ENCODE measurements around the gene PIGA. TPM values are rescaled to one million over a fixed set of nuclear protein-coding genes. Genes with fewer than 3 reads are reported as not detected.

PIGA gene
- total RNA-seq, 1 donor from 2014 or later, result 45.0 TPM

DNA sequence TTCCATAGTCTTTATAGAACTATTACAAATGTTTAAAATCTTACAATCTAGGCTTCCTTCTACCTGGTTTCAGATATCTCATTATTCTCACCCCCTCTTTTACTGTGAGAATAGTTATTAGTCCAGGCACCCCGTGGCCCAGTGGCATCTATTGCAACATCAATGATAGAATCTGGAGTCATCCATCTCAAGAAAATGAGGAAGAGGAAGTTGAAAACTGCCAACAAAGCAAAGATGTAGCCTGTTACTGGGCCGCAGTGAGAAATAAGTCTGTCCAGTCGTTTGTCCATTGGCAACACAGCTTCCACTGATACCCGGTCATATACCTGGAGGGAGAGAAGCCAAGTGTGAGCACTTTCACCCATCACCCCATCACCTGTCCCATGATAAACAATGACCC, 13.9 kb downstream of the PIGA start:
- DNase-seq (ENCODE audit: low read depth) (no peak), FAIRE-seq (no peak)
- H3K36me3 ChIP-seq (ENCODE audit: control insufficient read depth, insufficient read depth, low read length), result peaks cover 3% of the 10 kb centered on the region
- H3K4me3 ChIP-seq (ENCODE audit: low read depth, low read length), result no peak overlapping the region
- TF ChIP-seq, protein P1, sequence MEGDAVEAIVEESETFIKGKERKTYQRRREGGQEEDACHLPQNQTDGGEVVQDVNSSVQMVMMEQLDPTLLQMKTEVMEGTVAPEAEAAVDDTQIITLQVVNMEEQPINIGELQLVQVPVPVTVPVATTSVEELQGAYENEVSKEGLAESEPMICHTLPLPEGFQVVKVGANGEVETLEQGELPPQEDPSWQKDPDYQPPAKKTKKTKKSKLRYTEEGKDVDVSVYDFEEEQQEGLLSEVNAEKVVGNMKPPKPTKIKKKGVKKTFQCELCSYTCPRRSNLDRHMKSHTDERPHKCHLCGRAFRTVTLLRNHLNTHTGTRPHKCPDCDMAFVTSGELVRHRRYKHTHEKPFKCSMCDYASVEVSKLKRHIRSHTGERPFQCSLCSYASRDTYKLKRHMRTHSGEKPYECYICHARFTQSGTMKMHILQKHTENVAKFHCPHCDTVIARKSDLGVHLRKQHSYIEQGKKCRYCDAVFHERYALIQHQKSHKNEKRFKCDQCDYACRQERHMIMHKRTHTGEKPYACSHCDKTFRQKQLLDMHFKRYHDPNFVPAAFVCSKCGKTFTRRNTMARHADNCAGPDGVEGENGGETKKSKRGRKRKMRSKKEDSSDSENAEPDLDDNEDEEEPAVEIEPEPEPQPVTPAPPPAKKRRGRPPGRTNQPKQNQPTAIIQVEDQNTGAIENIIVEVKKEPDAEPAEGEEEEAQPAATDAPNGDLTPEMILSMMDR (IDR thresholded peaks at IDR 0.05; ENCODE audit: insufficient read depth, low read length, severe bottlenecking), result no peak
- H3K27me3 ChIP-seq (ENCODE audit: control insufficient read depth, insufficient read depth, low read length), result no peaks in the 10 kb centered on the region

DNA sequence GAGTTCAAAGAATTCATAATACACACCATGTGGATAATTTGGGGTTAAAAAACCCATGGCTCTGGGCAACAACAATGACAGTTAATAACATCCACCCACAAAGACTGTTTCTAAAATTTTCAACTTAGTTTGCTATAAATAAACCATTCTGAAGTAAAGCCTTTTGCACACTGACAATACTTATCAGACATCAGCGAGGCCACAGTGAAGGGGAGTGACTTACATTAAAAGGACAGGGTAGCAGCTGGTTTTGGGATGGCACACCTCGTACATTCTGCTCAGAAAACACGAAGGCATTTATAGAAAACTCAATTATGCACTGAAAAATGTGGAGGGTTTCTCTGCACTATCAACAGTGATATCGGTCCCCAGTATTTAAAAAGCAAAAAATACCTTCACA, 15.0 kb downstream of the PIGA start:
- no peak overlapping the region for H3K4me3 ChIP-seq (ENCODE audit: low read depth, low read length)
- TF ChIP-seq, protein P1 (IDR thresholded peaks at IDR 0.05; ENCODE audit: insufficient read depth, low read length, severe bottlenecking), result no peak
- FAIRE-seq (no peak), DNase-seq (ENCODE audit: low read depth) (no peak)
- H3K36me3 ChIP-seq (ENCODE audit: control insufficient read depth, insufficient read depth, low read length), result peaks cover 3% of the 10 kb centered on the region
- H3K27me3 ChIP-seq (ENCODE audit: control insufficient read depth, insufficient read depth, low read length), result no peaks in the 10 kb centered on the region

DNA sequence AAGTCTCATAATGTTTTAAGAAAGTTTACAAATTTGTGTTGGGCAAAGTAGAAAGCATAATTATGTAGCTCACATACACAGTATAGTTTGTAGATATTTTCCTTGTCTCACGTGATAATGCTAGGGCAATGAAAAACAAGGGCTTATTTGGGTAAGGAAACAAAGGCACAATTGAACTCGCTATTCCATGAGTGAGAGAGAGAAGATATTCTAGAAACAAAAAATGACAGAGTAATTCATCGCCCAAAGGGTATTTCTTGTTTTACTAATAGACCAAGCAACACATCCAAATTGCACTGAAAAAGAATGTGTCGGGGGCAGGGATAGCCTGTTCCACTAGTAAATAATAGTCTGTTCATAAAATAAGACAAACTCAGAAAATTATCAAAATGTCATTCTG, 16.2 kb downstream of the PIGA start:
- DNase-seq (ENCODE audit: low read depth) (no peak), FAIRE-seq (no peak)
- no peaks in the 10 kb centered on the region for H3K27me3 ChIP-seq (ENCODE audit: control insufficient read depth, insufficient read depth, low read length)
- no peak overlapping the region for H3K4me3 ChIP-seq (ENCODE audit: low read depth, low read length)
- H3K36me3 ChIP-seq (ENCODE audit: control insufficient read depth, insufficient read depth, low read length), result no peaks in the 10 kb centered on the region
- TF ChIP-seq, protein P1 (IDR thresholded peaks at IDR 0.05; ENCODE audit: insufficient read depth, low read length, severe bottlenecking), result no peak

DNA sequence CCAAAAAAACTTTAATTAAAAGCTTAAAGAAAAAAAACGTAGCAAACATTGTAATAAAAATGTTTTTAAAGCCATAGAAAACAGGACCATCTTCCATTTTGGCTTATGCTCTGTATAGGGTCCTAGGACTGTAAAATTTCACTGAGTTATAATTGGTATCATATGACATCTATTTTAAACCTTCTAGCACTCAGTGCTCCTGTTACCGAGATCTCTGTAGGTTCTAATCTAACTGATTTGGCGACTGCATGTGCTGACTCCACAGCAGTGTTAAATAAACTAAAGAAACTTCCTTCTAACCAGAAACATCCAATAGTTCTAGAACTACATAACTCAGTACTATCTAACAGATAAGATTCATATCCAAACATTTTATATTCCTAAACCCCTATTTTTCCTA, 19.8 kb downstream of the PIGA start, which contains the start of gene ASB11:
TSS of gene ASB11 (minus strand) at position 132 of the 400 bp plus-strand sequence. CDS start at position 97, 35 bp downstream.
- Histone ChIP-seq H3K36me3 (ENCODE audit: control insufficient read depth, insufficient read depth, low read length) (no peaks in the 10 kb centered on the region), H3K27me3 (ENCODE audit: control insufficient read depth, insufficient read depth, low read length) (no peaks in the 10 kb centered on the region), H3K4me3 (ENCODE audit: low read depth, low read length) (no peak within 1 kb of the TSS)
- TF ChIP-seq, protein P1 (IDR thresholded peaks at IDR 0.05; ENCODE audit: insufficient read depth, low read length, severe bottlenecking), result no peak
- DNase-seq (ENCODE audit: low read depth), result no peak
- FAIRE-seq, result no peak

DNA sequence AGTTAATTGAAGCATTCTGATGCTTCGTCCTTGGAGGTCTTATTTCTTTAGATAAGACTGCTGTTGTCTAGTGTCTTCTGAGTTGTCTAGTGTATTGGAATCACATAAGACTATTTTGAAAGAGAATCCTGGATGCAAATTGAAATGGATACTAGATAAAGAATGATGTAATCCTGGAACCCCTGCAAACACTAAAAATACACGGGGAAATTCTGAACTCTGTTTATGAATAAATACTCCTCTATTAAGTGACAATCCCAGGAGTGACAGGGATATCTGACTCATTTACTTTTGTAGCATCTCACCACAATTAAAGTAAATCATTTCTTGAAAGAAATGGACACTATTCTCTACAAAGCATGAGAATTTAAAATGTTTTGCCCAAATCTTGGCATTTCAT, 20.9 kb downstream of the PIGA start:
- Histone ChIP-seq H3K36me3 (ENCODE audit: control insufficient read depth, insufficient read depth, low read length) (no peaks in the 10 kb centered on the region), H3K27me3 (ENCODE audit: control insufficient read depth, insufficient read depth, low read length) (no peaks in the 10 kb centered on the region), H3K4me3 (ENCODE audit: low read depth, low read length) (no peak overlapping the region)
- TF ChIP-seq, protein P1 (IDR thresholded peaks at IDR 0.05; ENCODE audit: insufficient read depth, low read length, severe bottlenecking), result no peak
- DNase-seq (ENCODE audit: low read depth), result no peak
- no peak for FAIRE-seq

DNA sequence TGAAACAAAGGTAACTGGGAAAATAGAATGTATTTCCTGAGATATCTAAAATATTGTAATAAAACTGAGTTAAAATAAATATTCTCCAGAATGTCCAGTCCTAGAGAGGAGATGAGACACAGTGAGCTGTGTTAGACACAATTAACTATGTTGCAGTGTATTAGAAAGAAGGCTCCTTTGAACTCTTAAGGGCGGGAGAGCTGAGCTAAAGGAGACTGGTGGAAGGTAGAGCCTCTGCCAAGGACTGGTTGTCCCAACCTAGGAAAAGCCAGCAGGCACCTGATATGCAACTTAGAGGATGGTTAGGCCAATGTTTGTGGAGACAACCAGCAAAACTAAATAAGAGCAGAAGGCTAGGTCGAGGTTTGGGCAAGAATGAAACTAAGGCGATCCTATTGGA, 24.2 kb downstream of the PIGA start:
- TF ChIP-seq, protein P1 (IDR thresholded peaks at IDR 0.05; ENCODE audit: insufficient read depth, low read length, severe bottlenecking), result no peak

More for the DNA sequence above, 24.2 kb downstream of the PIGA start:
- no peak overlapping the region for H3K4me3 ChIP-seq (ENCODE audit: low read depth, low read length)
- H3K36me3 ChIP-seq (ENCODE audit: control insufficient read depth, insufficient read depth, low read length), result no peaks in the 10 kb centered on the region
- H3K27me3 ChIP-seq (ENCODE audit: control insufficient read depth, insufficient read depth, low read length), result no peaks in the 10 kb centered on the region
- FAIRE-seq (no peak), DNase-seq (ENCODE audit: low read depth) (no peak)

Measured in bronchial epithelial cell (primary cell).